Dedifferentiated amniotic fluid mesenchymal stem cell (primary cell): ENCODE data around the gene RNASE8.

ENCODE experiments used
- DNase-seq: peaks from one replicate; pipeline ENCODE4 v3.0.0-alpha.2; 2016; ENCODE audit errors: extremely low spot score

Gene RNASE8

DNA sequence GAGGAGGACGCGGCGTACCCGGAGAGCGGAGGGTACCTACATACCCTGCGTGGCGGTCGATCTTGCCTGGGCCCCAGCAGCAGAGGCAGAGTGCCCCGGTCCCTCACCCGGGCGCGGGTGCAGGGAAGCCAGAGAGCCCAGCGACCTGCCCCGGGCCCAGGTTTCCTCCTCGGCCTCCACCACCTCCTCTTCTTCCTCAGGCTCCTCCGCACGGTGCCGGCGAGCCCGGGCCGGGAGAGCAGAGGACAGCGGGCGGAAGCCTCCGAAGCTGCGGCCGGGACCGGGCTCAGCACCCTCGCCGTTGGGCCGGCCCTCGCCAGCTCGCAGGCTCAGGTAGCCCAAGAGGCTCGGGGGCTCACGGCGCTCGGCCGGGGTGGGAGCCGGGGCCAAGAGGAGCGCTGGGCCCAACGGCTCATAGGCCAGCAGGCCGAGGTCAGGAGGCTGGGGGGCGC lies 34.2 kb downstream of the RNASE8 start:
- no peak for DNase-seq

DNA sequence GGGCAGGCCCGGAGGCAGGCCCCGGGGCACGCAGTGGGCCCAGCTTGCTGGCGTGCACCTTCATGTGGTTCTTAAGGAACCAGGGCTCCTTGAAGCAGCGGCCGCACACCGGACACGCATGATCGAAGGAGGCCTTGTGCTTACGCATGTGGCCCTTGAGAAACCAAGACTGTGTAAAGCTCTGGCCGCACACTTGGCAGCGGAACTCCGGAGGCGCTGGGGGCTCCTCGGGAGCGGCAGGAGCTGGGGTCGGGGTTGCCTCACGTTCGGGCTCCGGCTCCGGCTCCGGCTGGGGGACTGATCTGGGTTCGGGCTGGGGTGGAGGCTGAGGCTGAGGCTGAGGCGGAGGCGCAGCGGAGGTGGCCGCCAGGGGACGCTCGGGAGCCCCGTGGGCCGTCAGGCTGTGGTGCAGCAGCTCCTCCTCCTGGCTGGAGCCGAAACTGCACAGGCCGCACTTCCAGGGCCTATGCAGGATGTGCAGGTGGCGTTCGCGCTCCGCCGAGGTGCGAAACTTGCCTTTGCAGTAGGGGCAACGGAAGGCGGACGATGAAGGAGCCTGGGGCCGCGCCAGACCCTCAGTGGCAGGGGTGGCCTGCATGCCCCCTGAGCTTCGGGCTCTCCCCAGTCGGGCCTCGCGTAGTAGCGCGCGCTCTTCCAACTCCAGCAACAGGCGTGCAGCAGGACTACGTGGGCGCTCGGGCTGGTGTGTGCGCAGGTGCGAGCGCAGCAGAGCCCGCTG lies 34.8 kb downstream of the RNASE8 start:
- peak; percentile 39 for DNase-seq

DNA sequence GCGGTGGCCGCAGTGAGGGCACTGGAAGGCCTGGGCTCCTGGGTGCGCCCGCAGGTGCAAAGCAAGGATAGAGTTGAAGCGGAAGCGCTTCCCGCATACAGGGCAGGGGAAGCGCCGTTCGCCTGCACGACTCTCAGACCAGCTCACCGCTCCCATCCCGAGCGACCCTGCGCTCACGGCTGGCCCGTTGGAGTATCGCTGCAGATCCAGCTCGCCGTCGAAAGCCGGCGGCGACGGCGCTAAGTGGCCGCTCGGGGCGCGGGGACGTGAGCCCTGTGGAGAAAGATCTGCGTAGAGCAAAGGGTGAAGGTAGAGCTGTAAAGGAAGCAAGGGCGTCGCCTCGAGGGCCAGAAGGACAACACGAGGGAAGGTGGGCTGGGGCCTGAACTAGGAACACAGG lies 35.4 kb downstream of the RNASE8 start:
- DNase-seq, result no peak

DNA sequence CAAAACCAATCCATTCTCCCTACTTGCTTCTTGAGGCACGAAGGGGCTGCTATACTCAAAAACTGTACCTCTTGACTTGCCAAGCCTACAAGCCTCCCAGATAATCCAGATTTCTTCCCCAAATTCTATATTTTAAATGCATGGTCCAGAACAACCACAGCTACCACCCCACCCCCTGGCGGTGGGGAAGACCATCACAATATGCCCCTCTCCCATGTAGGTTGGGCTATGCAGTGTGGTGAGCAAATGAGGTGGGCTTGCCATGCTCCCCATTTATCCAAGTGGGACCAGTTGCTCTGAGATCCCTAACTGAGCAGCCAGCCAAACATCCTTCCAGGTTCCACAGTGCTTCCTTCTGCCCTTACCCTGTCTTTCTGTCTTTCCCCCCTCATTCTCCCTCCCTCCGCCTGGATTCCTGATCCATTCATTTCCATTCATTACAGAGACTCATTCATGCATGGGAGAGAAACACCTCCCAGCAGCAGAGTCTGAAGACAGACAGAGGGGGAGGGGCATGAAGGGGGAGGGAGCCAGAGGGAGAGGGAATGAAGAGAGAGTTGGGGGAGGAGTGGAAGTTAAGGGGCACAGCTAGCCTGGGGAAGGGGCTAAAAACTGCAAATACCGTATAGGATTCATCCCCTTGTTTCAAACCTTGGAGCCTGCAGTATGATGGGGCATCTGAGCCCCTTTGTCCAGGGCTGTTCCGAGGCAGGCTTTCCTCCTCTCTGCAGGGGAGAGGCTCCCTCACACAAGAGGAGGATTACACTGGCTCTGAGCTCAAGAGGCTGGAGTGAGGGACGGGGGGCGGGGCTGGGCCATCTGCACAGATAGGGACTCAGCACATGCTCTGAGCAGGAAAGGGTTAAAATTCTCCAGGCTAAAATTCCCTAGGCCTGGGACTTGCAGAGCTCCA lies 36.4 kb downstream of the RNASE8 start:
- DNase-seq, result no peak

DNA sequence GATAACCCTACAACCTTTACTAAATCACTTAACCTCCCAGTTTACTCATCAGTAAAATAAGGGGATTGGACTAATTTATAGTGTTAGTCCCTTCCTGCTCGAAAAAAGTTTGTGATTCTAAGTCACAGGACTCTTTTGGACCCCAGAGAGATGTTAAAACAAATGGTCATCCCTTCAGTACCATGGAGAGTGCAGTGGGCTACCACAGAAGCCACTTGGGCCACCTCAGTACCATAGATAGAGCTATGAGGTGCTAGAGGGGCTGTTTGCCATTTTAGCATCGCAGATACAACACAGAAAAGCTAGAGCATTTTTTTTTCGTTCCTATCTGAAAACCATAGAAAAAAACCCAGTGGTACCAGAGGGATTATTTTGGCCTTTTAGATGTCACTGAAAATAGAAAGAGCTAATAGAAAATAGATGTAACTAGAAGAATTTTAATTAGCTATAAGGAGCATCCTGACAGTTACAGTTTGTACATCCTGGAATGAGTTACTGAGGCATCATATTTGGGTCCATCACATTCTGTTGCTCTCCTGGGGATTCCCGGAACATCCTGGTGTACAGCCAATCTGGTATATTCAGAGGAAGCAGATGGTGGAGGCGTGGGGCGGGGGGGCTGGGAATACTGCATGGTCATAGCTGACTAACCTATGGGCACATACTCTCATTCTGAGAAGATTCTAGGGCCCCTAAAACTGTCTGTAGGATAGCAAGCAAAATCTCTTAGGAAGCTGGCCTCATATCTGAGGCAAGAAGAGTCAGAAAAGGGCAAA lies 38.0 kb downstream of the RNASE8 start:
- DNase-seq, result no peak

- no peak for DNase-seq
These were observed 38.8 kb downstream of the RNASE8 start for GRCh38 chr14:21096438-21096837.

- no peak for DNase-seq
These were observed 39.5 kb downstream of the RNASE8 start for GRCh38 chr14:21096978-21097635.

DNA sequence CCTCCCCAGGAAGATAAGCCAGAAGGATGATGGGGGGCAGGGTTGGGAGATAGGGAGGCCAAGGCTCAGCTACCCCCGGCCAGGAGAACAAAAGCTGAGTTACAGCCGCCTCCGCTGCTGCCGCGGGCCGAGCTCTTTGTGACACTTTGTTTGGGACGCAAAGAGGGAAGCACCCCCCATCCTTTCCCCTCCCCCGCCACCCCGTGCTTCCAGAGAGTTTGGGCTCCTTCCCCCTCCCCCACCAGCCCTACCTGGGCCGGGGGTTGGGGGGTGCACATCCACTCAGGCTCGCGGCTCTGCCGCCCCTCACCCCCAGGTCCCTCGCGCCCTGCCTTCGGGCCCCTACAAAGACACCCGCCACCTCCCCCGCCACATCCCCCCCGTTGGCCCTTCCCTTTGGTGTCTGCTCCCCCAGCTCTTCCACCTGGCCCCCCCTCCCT lies 40.0 kb downstream of the RNASE8 start:
- no peak for DNase-seq

DNA sequence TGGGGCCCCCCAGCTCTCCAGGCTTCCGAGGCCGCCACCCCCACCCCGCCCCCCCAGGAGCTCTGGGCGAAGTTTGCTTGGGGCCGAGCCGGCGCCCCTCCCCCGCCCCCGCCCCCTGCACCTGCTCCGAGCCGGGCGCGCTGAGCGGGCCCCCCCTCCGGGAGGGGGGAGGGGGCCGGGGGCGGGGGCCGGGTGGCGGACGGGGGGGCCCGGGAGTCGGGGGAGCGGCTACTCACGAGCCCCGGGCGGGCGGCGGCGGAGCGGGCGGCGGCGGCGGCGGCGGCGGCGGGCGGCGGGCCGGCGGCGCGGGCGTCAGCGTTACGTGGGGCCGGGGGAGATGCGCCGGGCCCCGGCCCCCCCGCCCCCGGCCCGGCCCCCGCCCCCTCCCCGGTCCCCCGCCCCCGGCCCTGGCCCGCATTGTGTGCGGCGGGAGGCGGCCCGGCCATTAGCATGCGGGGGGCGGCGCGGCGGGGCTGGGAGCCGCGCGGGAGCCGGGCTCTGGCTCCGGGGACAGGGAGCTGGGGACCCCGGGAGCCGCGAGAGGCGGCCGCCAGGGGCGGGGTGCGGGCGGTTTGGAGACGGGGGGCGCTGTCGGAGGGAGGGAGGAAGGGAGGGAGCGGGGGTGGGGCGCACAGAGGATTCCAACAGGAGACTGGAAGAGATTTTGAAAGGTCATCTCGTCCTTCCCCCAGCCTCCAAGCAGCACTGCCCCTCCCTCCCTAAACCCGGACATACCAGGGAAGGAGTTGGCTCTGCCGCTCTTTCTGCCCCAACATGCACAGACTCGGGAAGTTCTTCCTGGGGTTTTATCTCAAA lies 40.7 kb downstream of the RNASE8 start, which contains the start of gene ZNF219:
Gene ZNF219, minus strand, starts transcription at position 580 of the 816 bp plus-strand sequence. CDS start 5,064 bp downstream, outside the sequence.
- DNase-seq, result peak; percentile 34

DNA sequence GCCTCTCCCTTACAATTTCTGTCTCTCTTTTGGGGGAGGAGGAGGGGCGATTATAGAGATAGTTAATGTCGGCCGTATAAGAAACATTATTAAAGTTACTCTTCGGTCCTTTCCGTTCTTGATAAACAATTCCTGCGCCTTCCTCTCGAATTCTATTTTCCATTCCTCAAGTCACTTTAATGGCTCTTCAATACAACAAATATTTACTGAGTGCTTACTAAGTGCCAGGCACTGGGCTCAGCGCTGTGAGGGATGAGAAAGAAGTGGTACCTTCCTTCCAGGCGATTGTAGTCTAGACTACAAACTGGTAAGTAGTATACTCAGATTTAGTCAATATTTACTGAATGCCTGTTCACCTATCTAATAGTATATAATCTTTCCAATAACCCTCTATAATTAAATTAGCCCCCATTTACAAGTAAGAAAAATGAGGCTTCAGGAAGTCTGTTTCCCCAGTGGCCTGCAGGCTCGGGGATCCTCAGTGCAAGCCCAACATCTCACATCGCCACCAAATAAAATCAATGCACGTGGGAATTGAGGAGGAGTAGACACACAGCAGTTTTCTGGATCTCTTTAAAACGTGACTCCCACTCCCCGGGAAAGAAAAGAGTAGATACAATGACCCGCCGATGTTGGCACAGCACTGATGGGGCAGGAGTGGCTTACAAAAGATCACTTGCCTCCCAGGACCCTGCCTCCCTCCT lies 41.4 kb downstream of the RNASE8 start:
- DNase-seq, result no peak

DNA sequence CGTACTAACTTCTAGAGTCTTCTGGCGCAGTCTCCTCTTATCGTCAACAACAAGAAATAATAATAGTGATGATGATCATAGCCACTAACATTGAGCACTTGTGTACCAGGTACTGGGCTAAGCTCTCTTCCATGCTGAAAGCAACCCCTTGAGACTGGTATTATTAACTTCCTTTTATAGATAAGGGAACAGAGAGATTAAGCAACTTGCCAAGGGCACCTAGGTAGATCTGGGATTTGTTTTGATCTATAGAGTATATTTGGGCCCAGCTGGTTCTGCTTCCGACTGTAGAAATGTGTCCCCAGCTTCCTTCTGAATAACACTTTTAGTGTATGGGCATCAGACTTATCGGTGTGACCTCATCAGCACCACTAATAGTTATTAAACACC lies 42.0 kb downstream of the RNASE8 start:
- no peak for DNase-seq

GRCh38 chr14:21100931-21101330 lies 43.3 kb downstream of the RNASE8 start, which contains the start of gene TMEM253:
Gene TMEM253 (plus strand): TSS chr14:21101066. CDS start chr14:21101344, 278 bp downstream.
- DNase-seq, result no peak

GRCh38 chr14:21101802-21102413 lies 44.3 kb downstream of the RNASE8 start:
- no peak for DNase-seq

- DNase-seq, result no peak
These were observed 45.1 kb downstream of the RNASE8 start for GRCh38 chr14:21102521-21103410.

- DNase-seq, result no peak
These were observed 45.7 kb downstream of the RNASE8 start for GRCh38 chr14:21103411-21103709.

- DNase-seq, result peak; percentile 96
These were observed 46.3 kb downstream of the RNASE8 start for GRCh38 chr14:21103710-21104447.

- DNase-seq, result peak; percentile 71
These were observed 46.9 kb downstream of the RNASE8 start for GRCh38 chr14:21104448-21105060.
